ENCODE measurements around the gene SEPSECS. TPM values are rescaled to one million over a fixed set of nuclear protein-coding genes. Genes with fewer than 3 reads are reported as not detected.
A peak's percentile ranks its signal among the peaks of the same experiment; 100 is the strongest.

Gene SEPSECS
- total and polyA plus RNA-seq, 2 of the 13 experiments (the other 11 are each of a cell fraction or from before 2014, with no cell fraction given), result 9.4 to 14.3 TPM

DNA sequence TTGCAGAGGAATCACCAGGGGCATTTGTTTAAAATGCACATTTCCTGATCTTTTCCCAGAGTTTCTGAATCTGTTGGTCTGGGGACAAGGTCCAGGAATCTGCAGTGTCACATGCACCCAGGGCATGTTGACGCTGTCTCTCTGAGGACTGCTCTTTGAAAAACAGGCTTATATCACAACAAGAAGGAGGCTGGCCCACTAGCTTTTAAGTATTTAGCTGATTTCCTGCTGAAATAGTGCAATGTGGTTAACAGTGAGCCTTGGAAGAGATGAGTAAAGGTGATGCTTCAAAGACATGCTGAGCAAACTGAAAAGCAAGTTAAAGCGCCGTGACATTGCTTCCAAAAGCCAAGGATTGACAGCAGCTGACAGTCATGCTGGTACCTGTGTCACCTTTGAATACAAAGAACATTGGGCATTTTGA, 18.6 kb upstream of the SEPSECS start (continued):
- TF ChIP-seq PRDM4 (CRISPR knock-in tag; IDR thresholded peaks at IDR 0.05; ENCODE audit: borderline replicate concordance), result no peak
- no peak for TF ChIP-seq EEA1 (CRISPR knock-in tag; IDR thresholded peaks at IDR 0.05; ENCODE audit: borderline replicate concordance)
- no peak for TF ChIP-seq ZNF615 (CRISPR knock-in tag; IDR thresholded peaks at IDR 0.05; ENCODE audit: borderline replicate concordance)
- TF ChIP-seq, protein P1, sequence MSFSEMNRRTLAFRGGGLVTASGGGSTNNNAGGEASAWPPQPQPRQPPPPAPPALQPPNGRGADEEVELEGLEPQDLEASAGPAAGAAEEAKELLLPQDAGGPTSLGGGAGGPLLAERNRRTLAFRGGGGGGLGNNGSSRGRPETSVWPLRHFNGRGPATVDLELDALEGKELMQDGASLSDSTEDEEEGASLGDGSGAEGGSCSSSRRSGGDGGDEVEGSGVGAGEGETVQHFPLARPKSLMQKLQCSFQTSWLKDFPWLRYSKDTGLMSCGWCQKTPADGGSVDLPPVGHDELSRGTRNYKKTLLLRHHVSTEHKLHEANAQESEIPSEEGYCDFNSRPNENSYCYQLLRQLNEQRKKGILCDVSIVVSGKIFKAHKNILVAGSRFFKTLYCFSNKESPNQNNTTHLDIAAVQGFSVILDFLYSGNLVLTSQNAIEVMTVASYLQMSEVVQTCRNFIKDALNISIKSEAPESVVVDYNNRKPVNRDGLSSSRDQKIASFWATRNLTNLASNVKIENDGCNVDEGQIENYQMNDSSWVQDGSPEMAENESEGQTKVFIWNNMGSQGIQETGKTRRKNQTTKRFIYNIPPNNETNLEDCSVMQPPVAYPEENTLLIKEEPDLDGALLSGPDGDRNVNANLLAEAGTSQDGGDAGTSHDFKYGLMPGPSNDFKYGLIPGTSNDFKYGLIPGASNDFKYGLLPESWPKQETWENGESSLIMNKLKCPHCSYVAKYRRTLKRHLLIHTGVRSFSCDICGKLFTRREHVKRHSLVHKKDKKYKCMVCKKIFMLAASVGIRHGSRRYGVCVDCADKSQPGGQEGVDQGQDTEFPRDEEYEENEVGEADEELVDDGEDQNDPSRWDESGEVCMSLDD (CRISPR knock-in tag; IDR thresholded peaks at IDR 0.05; ENCODE audit: borderline replicate concordance), result no peak
- TF ChIP-seq HMG20A (CRISPR knock-in tag; IDR thresholded peaks at IDR 0.05; ENCODE audit: borderline replicate concordance), result peak; percentile 58; the same call in 1 of the 2 replicates
- no peak for TF ChIP-seq ZNF790 (CRISPR knock-in tag; IDR thresholded peaks at IDR 0.05; ENCODE audit: borderline replicate concordance)
- no peak for TF ChIP-seq ZFP62 (CRISPR knock-in tag; IDR thresholded peaks at IDR 0.05)
- TF ChIP-seq, protein P2, sequence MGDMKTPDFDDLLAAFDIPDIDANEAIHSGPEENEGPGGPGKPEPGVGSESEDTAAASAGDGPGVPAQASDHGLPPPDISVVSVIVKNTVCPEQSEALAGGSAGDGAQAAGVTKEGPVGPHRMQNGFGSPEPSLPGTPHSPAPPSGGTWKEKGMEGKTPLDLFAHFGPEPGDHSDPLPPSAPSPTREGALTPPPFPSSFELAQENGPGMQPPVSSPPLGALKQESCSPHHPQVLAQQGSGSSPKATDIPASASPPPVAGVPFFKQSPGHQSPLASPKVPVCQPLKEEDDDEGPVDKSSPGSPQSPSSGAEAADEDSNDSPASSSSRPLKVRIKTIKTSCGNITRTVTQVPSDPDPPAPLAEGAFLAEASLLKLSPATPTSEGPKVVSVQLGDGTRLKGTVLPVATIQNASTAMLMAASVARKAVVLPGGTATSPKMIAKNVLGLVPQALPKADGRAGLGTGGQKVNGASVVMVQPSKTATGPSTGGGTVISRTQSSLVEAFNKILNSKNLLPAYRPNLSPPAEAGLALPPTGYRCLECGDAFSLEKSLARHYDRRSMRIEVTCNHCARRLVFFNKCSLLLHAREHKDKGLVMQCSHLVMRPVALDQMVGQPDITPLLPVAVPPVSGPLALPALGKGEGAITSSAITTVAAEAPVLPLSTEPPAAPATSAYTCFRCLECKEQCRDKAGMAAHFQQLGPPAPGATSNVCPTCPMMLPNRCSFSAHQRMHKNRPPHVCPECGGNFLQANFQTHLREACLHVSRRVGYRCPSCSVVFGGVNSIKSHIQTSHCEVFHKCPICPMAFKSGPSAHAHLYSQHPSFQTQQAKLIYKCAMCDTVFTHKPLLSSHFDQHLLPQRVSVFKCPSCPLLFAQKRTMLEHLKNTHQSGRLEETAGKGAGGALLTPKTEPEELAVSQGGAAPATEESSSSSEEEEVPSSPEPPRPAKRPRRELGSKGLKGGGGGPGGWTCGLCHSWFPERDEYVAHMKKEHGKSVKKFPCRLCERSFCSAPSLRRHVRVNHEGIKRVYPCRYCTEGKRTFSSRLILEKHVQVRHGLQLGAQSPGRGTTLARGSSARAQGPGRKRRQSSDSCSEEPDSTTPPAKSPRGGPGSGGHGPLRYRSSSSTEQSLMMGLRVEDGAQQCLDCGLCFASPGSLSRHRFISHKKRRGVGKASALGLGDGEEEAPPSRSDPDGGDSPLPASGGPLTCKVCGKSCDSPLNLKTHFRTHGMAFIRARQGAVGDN (CRISPR knock-in tag; IDR thresholded peaks at IDR 0.05), result no peak
- no peak for TF ChIP-seq HDAC6 (IDR thresholded peaks at IDR 0.05; ENCODE audit: low read depth, low read length)
- TF ChIP-seq ZKSCAN8 (CRISPR knock-in tag; IDR thresholded peaks at IDR 0.05; ENCODE audit: borderline replicate concordance), result no peak
- TF ChIP-seq ZNF7 (CRISPR knock-in tag; IDR thresholded peaks at IDR 0.05), result no peak
- TF ChIP-seq ARNT2 (CRISPR knock-in tag; IDR thresholded peaks at IDR 0.05; ENCODE audit: low read depth), result no peak
- TF ChIP-seq NPAS2 (CRISPR knock-in tag; IDR thresholded peaks at IDR 0.05; ENCODE audit: borderline replicate concordance), result no peak
- no peak for TF ChIP-seq PHF20 (CRISPR knock-in tag; IDR thresholded peaks at IDR 0.05)
- TF ChIP-seq RBM39 (IDR thresholded peaks at IDR 0.05; ENCODE audit: low read depth, low read length, poor library complexity, severe bottlenecking), result no peak
- TF ChIP-seq, protein P3, sequence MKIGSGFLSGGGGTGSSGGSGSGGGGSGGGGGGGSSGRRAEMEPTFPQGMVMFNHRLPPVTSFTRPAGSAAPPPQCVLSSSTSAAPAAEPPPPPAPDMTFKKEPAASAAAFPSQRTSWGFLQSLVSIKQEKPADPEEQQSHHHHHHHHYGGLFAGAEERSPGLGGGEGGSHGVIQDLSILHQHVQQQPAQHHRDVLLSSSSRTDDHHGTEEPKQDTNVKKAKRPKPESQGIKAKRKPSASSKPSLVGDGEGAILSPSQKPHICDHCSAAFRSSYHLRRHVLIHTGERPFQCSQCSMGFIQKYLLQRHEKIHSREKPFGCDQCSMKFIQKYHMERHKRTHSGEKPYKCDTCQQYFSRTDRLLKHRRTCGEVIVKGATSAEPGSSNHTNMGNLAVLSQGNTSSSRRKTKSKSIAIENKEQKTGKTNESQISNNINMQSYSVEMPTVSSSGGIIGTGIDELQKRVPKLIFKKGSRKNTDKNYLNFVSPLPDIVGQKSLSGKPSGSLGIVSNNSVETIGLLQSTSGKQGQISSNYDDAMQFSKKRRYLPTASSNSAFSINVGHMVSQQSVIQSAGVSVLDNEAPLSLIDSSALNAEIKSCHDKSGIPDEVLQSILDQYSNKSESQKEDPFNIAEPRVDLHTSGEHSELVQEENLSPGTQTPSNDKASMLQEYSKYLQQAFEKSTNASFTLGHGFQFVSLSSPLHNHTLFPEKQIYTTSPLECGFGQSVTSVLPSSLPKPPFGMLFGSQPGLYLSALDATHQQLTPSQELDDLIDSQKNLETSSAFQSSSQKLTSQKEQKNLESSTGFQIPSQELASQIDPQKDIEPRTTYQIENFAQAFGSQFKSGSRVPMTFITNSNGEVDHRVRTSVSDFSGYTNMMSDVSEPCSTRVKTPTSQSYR (CRISPR knock-in tag; IDR thresholded peaks at IDR 0.05; ENCODE audit: borderline replicate concordance), result no peak
- TF ChIP-seq ZNF776 (CRISPR knock-in tag; IDR thresholded peaks at IDR 0.05), result no peak
